GM18951 (cell line): ENCODE measurements around the gene CEND1.
A peak's percentile ranks its signal among the peaks of the same experiment; 100 is the strongest.

Experiments used
- POLR2A ChIP-seq: IDR thresholded peaks from 4 replicates; pipeline ENCODE4 v1.6.1; 2011; ENCODE audit warnings: mild to moderate bottlenecking; ENCODE audit not compliant: insufficient read length, insufficient read depth; ENCODE audit errors: extremely low read depth
- in situ Hi-C: fragments of 300-500 bp; cut with MboI; formaldehyde crosslinking; loops from one replicate; pipeline ENCODE4 v1.12.0; 2022; ENCODE audit warnings: low sequenced_read_pairs, mixed read lengths, inconsistent platforms; ENCODE audit not compliant: unreplicated experiment

CEND1 gene

GRCh38 chr11:813072-813455, 23.2 kb upstream of the CEND1 start:
- in situ Hi-C loops, result no loop called here

GRCh38 chr11:812390-812789, 22.5 kb upstream of the CEND1 start:
- no peak for TF ChIP-seq POLR2A
- in situ Hi-C loops, result no loop called here

More at GRCh38 chr11:813072-813455, 23.2 kb upstream of the CEND1 start:
- TF ChIP-seq POLR2A, result no peak

GRCh38 chr11:811446-812245, 21.8 kb upstream of the CEND1 start:
- TF ChIP-seq POLR2A, result no peak
- in situ Hi-C loops, result no loop called here

- in situ Hi-C loops, result no loop called here
- no peak for TF ChIP-seq POLR2A
Measured at GRCh38 chr11:810040-810567, 20.2 kb upstream of the CEND1 start.

- in situ Hi-C loops, result no loop called here
- TF ChIP-seq POLR2A, result peak; percentile 87
Measured at GRCh38 chr11:809287-810039, 19.6 kb upstream of the CEND1 start, which contains the start of gene RPLP2. Gene RPLP2 (plus strand): TSS chr11:809967. CDS start chr11:810235, 268 bp downstream.

GRCh38 chr11:808427-809286, 18.8 kb upstream of the CEND1 start:
- in situ Hi-C loops, result no loop called here
- no peak for TF ChIP-seq POLR2A

- TF ChIP-seq POLR2A, result no peak
- in situ Hi-C loops, result no loop called here
Measured at GRCh38 chr11:804599-804964, 14.7 kb upstream of the CEND1 start.

GRCh38 chr11:803770-804598, 14.1 kb upstream of the CEND1 start:
- in situ Hi-C loops, result no loop called here
- TF ChIP-seq POLR2A, result no peak

GRCh38 chr11:803467-803742, 13.5 kb upstream of the CEND1 start:
- no peak for TF ChIP-seq POLR2A
- in situ Hi-C loops, result no loop called here

- in situ Hi-C loops, result no loop called here
- no peak for TF ChIP-seq POLR2A
Measured at GRCh38 chr11:802693-803466, 13.0 kb upstream of the CEND1 start.

- TF ChIP-seq POLR2A, result no peak
- in situ Hi-C loops, result no loop called here
Measured at GRCh38 chr11:802018-802617, 12.2 kb upstream of the CEND1 start.
